ENCODE data around the gene PTPN4. TPM values are rescaled to one million over a fixed set of nuclear protein-coding genes. Genes with fewer than 3 reads are reported as not detected.

The PTPN4 gene
- total RNA-seq, 1 experiment from 2014 or later, result 80.5 TPM

- no peak overlapping the region for H2BK12ac ChIP-seq (ENCODE audit: insufficient read length, low read depth, low read length)
- no peak overlapping the region for H4K8ac ChIP-seq (replicated peaks; ENCODE audit: insufficient read length, low read depth, low read length)
- no peak overlapping the region for H3K4me2 ChIP-seq (ENCODE audit: insufficient read depth, insufficient read length, low read length)
- peaks cover 0 to 9% (median 2%) of the 10 kb centered on the region in 3 experiments; a peak in 2 of 7 replicates for H3K36me3 Mint-ChIP-seq (ENCODE audit: insufficient read depth in 1 of 3, low read depth in 3 of 3)
- no peak overlapping the region; a peak in 1 of 7 replicates for H3K27ac Mint-ChIP-seq
- H2AK5ac ChIP-seq (ENCODE audit: insufficient read length, low read length), result no peak overlapping the region
- no peak overlapping the region for H3K18ac ChIP-seq (ENCODE audit: insufficient read length, low read depth, low read length)
- no peak overlapping the region for H3K56ac ChIP-seq (ENCODE audit: insufficient read length, low read depth, low read length)
- no peak overlapping the region for H2BK20ac ChIP-seq (ENCODE audit: low read depth, low read length, poor library complexity, severe bottlenecking)
- no peak overlapping the region for H3K23ac ChIP-seq (ENCODE audit: insufficient read length, low read depth, low read length)
- H2BK15ac ChIP-seq (ENCODE audit: low read depth, low read length), result no peak overlapping the region
- H3K9me3 Mint-ChIP-seq, result peaks cover 0 to 3% of the 10 kb centered on the region in 2 experiments; a peak in 2 of 5 replicates
- no peak overlapping the region for H3K4me3 Mint-ChIP-seq
- H3K27me3 Mint-ChIP-seq (ENCODE audit: low read depth), result no peaks in the 10 kb centered on the region; the same call in none of the 2 replicates
- H3K79me1 ChIP-seq (ENCODE audit: insufficient read depth, low read depth, low read length, poor library complexity, severe bottlenecking), result no peaks in the 10 kb centered on the region
- H4K91ac ChIP-seq (ENCODE audit: insufficient read length, low read depth, low read length), result no peak overlapping the region
- TF ChIP-seq CTCF (conservative IDR thresholded peaks at IDR 0.05), result no peak
- peaks cover 2% of the 10 kb centered on the region; the same call in 1 of the 2 replicates for H3K4me1 ChIP-seq (ENCODE audit: insufficient read depth, low read length)
- H3K9ac ChIP-seq (ENCODE audit: extremely low read depth, insufficient read length, low read length), result no peak overlapping the region
- WGBS (ENCODE audit: extremely low coverage, insufficient read length, low lambda C conversion rate), result no CpG with 5 or more reads among the region's 5 CpGs
- no peak overlapping the region for H2BK120ac ChIP-seq (ENCODE audit: low read depth, low read length, poor library complexity, severe bottlenecking)
- no peak overlapping the region for H2AFZ ChIP-seq (ENCODE audit: low read length)
- H3K4me1 Mint-ChIP-seq, result peaks cover 14% of the 10 kb centered on the region in 2 experiments
- H2BK5ac ChIP-seq (ENCODE audit: insufficient read length, low read length), result no peak overlapping the region
- H3K27me3 ChIP-seq (ENCODE audit: insufficient read depth, low read length), result no peaks in the 10 kb centered on the region
- DNase-seq, result no peak
- peaks cover 10% of the 10 kb centered on the region; the same call in 1 of the 2 replicates for H3K79me2 ChIP-seq (ENCODE audit: insufficient read depth, low read length)
- H3K14ac ChIP-seq (ENCODE audit: insufficient read depth, low read length), result no peak overlapping the region
- peaks cover 10% of the 10 kb centered on the region for H3K23me2 ChIP-seq (ENCODE audit: insufficient read length, low read depth, low read length, poor library complexity, severe bottlenecking)
- H3T11ph ChIP-seq (ENCODE audit: low read length), result no peak overlapping the region
- H4K20me1 ChIP-seq (ENCODE audit: control insufficient read depth, insufficient read depth, insufficient read length), result no peaks in the 10 kb centered on the region
- H3K4ac ChIP-seq (ENCODE audit: low read depth, low read length), result no peak overlapping the region
- H4K5ac ChIP-seq (ENCODE audit: insufficient read length, low read depth, low read length), result no peak overlapping the region
- no peaks in the 10 kb centered on the region for H3K9me3 ChIP-seq (ENCODE audit: control insufficient read depth, low read depth, low read length)
- no peak overlapping the region for H3K27ac ChIP-seq (ENCODE audit: insufficient read length, low read depth, low read length)
Observed at GRCh38 chr2:119756837-119757236, 2.9 kb upstream of the PTPN4 start.
